BLaER1 (cell line): ENCODE measurements around the gene TRIM31.

ENCODE experiments used
- H3K27ac ChIP-seq: shearing (Covaris generic); formaldehyde crosslinking; 2 replicates; pipeline ENCODE4 v1.8.1; 2022
- H3K27me3 ChIP-seq: shearing (Covaris generic); formaldehyde crosslinking; 2 replicates; pipeline ENCODE4 v1.8.1; 2022
- H3K36me3 ChIP-seq: shearing (Covaris generic); formaldehyde crosslinking; 2 replicates; pipeline ENCODE4 v1.8.1; 2022
- H3K4me1 ChIP-seq: shearing (Covaris generic); formaldehyde crosslinking; 2 replicates; pipeline ENCODE4 v1.8.1; 2022
- H3K4me2 ChIP-seq: shearing (Covaris generic); formaldehyde crosslinking; 2 replicates; pipeline ENCODE4 v1.8.1; 2022
- H3K4me3 ChIP-seq: shearing (Covaris generic); formaldehyde crosslinking; 2 replicates; pipeline ENCODE4 v1.8.1; 2022
- H3K9ac ChIP-seq: shearing (Covaris generic); formaldehyde crosslinking; 2 replicates; pipeline ENCODE4 v1.8.1; 2022
- H3K9me3 ChIP-seq: shearing (Covaris generic); formaldehyde crosslinking; 2 replicates; pipeline ENCODE4 v1.8.1; 2022
- H4K20me1 ChIP-seq: shearing (Covaris generic); formaldehyde crosslinking; 2 replicates; pipeline ENCODE4 v1.8.1; 2022
- Cebpa-rat ChIP-seq: shearing (Covaris generic); IDR thresholded peaks from 2 replicates; pipeline ENCODE4 v1.8.1; 2022

The TRIM31 gene

GRCh38 chr6:30113003-30113759, at the start of gene TRIM31:
Gene TRIM31 (minus strand): TSS chr6:30113090. CDS start chr6:30112805, 285 bp downstream.
- Histone ChIP-seq H3K4me2 (peak within 1 kb of the TSS; percentile 3; the same call in 1 of the 2 replicates), H3K4me3 (no peak within 1 kb of the TSS), H3K9ac (no peak within 1 kb of the TSS), H4K20me1 (no peaks in the 10 kb centered on the region), H3K27me3 (peaks cover 5% of the 10 kb centered on the region; the same call in 1 of the 2 replicates), H3K9me3 (no peaks in the 10 kb centered on the region), H3K36me3 (no peaks in the 10 kb centered on the region), H3K4me1 (peaks cover 43% of the 10 kb centered on the region), H3K27ac (no peak within 1 kb of the TSS)
- TF ChIP-seq Cebpa-rat = no peak

GRCh38 chr6:30162265-30163089, 49.6 kb upstream of the TRIM31 start:
- no peak overlapping the region for H3K9ac ChIP-seq
- H3K27ac ChIP-seq = no peak overlapping the region
- peaks cover 8% of the 10 kb centered on the region for H3K4me1 ChIP-seq
- no peak for TF ChIP-seq Cebpa-rat
- H4K20me1 ChIP-seq = no peaks in the 10 kb centered on the region
- H3K9me3 ChIP-seq = no peaks in the 10 kb centered on the region
- H3K4me2 ChIP-seq = no peak overlapping the region
- H3K27me3 ChIP-seq = no peaks in the 10 kb centered on the region
- no peaks in the 10 kb centered on the region for H3K36me3 ChIP-seq
- no peak overlapping the region for H3K4me3 ChIP-seq

- H3K27ac ChIP-seq = no peak within 1 kb of the TSS
- no peak within 1 kb of the TSS for H3K9ac ChIP-seq
- no peak within 1 kb of the TSS for H3K4me3 ChIP-seq
- no peaks in the 10 kb centered on the region for H3K9me3 ChIP-seq
- H3K4me1 ChIP-seq = peaks cover 8% of the 10 kb centered on the region
- no peak within 1 kb of the TSS for H3K4me2 ChIP-seq
- no peak for TF ChIP-seq Cebpa-rat
- no peaks in the 10 kb centered on the region for H3K36me3 ChIP-seq
- H4K20me1 ChIP-seq = no peaks in the 10 kb centered on the region
- no peaks in the 10 kb centered on the region for H3K27me3 ChIP-seq
Observed at GRCh38 chr6:30160785-30161531, 48.1 kb upstream of the TRIM31 start, which contains the start of gene TRIM10. Gene TRIM10 (minus strand): TSS chr6:30161211. CDS start chr6:30160858, 353 bp downstream.

- Histone ChIP-seq H3K9ac (no peak overlapping the region), H3K27ac (no peak overlapping the region), H3K36me3 (no peaks in the 10 kb centered on the region), H3K4me2 (no peak overlapping the region), H4K20me1 (no peaks in the 10 kb centered on the region), H3K9me3 (no peaks in the 10 kb centered on the region), H3K4me3 (no peak overlapping the region), H3K27me3 (no peaks in the 10 kb centered on the region), H3K4me1 (peaks cover 8% of the 10 kb centered on the region)
- TF ChIP-seq Cebpa-rat = no peak
Observed at GRCh38 chr6:30160008-30160784, 47.3 kb upstream of the TRIM31 start.

- H3K27ac ChIP-seq = no peak overlapping the region
- H3K9ac ChIP-seq = no peak overlapping the region
- H3K27me3 ChIP-seq = no peaks in the 10 kb centered on the region
- no peaks in the 10 kb centered on the region for H3K36me3 ChIP-seq
- peaks cover 7% of the 10 kb centered on the region for H3K4me1 ChIP-seq
- TF ChIP-seq Cebpa-rat = no peak
- H3K4me3 ChIP-seq = no peak overlapping the region
- no peaks in the 10 kb centered on the region for H3K9me3 ChIP-seq
- no peak overlapping the region for H3K4me2 ChIP-seq
- H4K20me1 ChIP-seq = no peaks in the 10 kb centered on the region
Observed at GRCh38 chr6:30158475-30159040, 45.7 kb upstream of the TRIM31 start.

GRCh38 chr6:30157999-30158398, 45.1 kb upstream of the TRIM31 start:
- Histone ChIP-seq H3K9me3 (no peaks in the 10 kb centered on the region), H3K27ac (no peak overlapping the region), H3K9ac (no peak overlapping the region), H3K4me3 (no peak overlapping the region), H4K20me1 (no peaks in the 10 kb centered on the region), H3K36me3 (no peaks in the 10 kb centered on the region), H3K4me2 (no peak overlapping the region), H3K27me3 (no peaks in the 10 kb centered on the region), H3K4me1 (peaks cover under 1% of the 10 kb centered on the region)
- no peak for TF ChIP-seq Cebpa-rat

- no peak overlapping the region for H3K4me3 ChIP-seq
- H3K27me3 ChIP-seq = no peaks in the 10 kb centered on the region
- no peak for TF ChIP-seq Cebpa-rat
- H3K9ac ChIP-seq = no peak overlapping the region
- no peaks in the 10 kb centered on the region for H3K36me3 ChIP-seq
- no peak overlapping the region for H3K27ac ChIP-seq
- H4K20me1 ChIP-seq = no peaks in the 10 kb centered on the region
- H3K4me2 ChIP-seq = no peak overlapping the region
- no peaks in the 10 kb centered on the region for H3K9me3 ChIP-seq
- no peaks in the 10 kb centered on the region for H3K4me1 ChIP-seq
Observed at GRCh38 chr6:30157581-30157980, 44.7 kb upstream of the TRIM31 start.

- H4K20me1 ChIP-seq = no peaks in the 10 kb centered on the region
- TF ChIP-seq Cebpa-rat = no peak
- H3K27ac ChIP-seq = no peak overlapping the region
- H3K4me3 ChIP-seq = no peak overlapping the region
- H3K9ac ChIP-seq = no peak overlapping the region
- peaks cover under 1% of the 10 kb centered on the region; the same call in 1 of the 2 replicates for H3K4me1 ChIP-seq
- no peaks in the 10 kb centered on the region for H3K27me3 ChIP-seq
- H3K4me2 ChIP-seq = no peak overlapping the region
- H3K9me3 ChIP-seq = no peaks in the 10 kb centered on the region
- H3K36me3 ChIP-seq = no peaks in the 10 kb centered on the region
Observed at GRCh38 chr6:30156774-30157173, 43.9 kb upstream of the TRIM31 start.

- no peaks in the 10 kb centered on the region for H4K20me1 ChIP-seq
- no peak overlapping the region for H3K4me3 ChIP-seq
- H3K4me1 ChIP-seq = peaks cover 5% of the 10 kb centered on the region
- H3K36me3 ChIP-seq = no peaks in the 10 kb centered on the region
- H3K9ac ChIP-seq = no peak overlapping the region
- no peaks in the 10 kb centered on the region for H3K27me3 ChIP-seq
- no peak overlapping the region for H3K27ac ChIP-seq
- no peaks in the 10 kb centered on the region for H3K9me3 ChIP-seq
- no peak for TF ChIP-seq Cebpa-rat
- H3K4me2 ChIP-seq = no peak overlapping the region
Observed at GRCh38 chr6:30156262-30156599, 43.3 kb upstream of the TRIM31 start.
